Measurements from ENCODE around the gene LRRC15.

- no peak for TF ChIP-seq CTCF (conservative IDR thresholded peaks at IDR 0.05; ENCODE audit: low read length)
- TF ChIP-seq EZH2phosphoT487 (IDR thresholded peaks at IDR 0.05; ENCODE audit: borderline replicate concordance, low read depth, low read length): no peak
Measured at GRCh38 chr3:194387926-194388418, 18.4 kb upstream of the LRRC15 start.
